Tibial artery (tissue), 4 donors: ENCODE results near the gene LMLN.
"Not testable (repeated sequence)": the region's sequence is repeated elsewhere in the genome, so short reads cannot be mapped to it uniquely, and the experiment has no call there.

Source experiments
- DNase-seq, 2 donors: peaks; one replicate each; pipeline ENCODE4 v3.0.0-alpha.2; 2019
- H3K27ac ChIP-seq, 2 donors: fragments of 200-600 bp; sonication (generic) in 1 of 2; 1 replicate in 1 of 2; 2 replicates in 1 of 2; pipeline ENCODE4 v1.5.1; 2018 to 2019; ENCODE audit warnings: mild to moderate bottlenecking in 1 of 2
- H3K27me3 ChIP-seq, 2 donors: fragments of 200-600 bp; sonication (generic) in 1 of 2; one replicate each; pipeline versions ENCODE4 v1.5.1 to v1.6.0; 2016 to 2019
- H3K36me3 ChIP-seq, 3 donors: fragments of 200-600 bp; sonication (generic) in 2 of 3; one replicate each; pipeline ENCODE4 v1.5.1; 2016 to 2019; ENCODE audit warnings: mild to moderate bottlenecking in 2 of 3
- H3K4me1 ChIP-seq, 4 donors: fragments of 200-600 bp; sonication (generic) in 2 of 4; 1 replicate in 3 of 4; 2 replicates in 1 of 4; pipeline ENCODE4 v1.5.1; 2016 to 2019
- H3K4me3 ChIP-seq, 2 donors: fragments of 200-600 bp; sonication (generic) in 1 of 2; 1 replicate in 1 of 2; 2 replicates in 1 of 2; pipeline ENCODE4 v1.5.1; 2018 to 2019; ENCODE audit warnings: mild to moderate bottlenecking in 2 of 2
- H3K9me3 ChIP-seq, 3 donors: fragments of 200-600 bp; sonication (generic) in 1 of 3; one replicate each; pipeline ENCODE4 v1.5.1; 2016 to 2019
- intact Hi-C: fragments of 100-400 bp; cut with DNase I; formaldehyde crosslinking; loops from one replicate; pipeline ENCODE4 v1.15.0; 2023; ENCODE audit warnings: low total_unique reads
- TF ChIP-seq, protein P1 (sequence below), 2 experiments: fragments of 200-600 bp in 1 of 2; fragments of 450-650 bp in 1 of 2; IDR thresholded peaks; one replicate each; pipeline ENCODE4 v1.5.1; 2017 to 2019; ENCODE audit warnings: antibody characterized with exemption in 2 of 2, mild to moderate bottlenecking in 1 of 2, moderate library complexity in 1 of 2

The LMLN gene

GRCh38 chr3:198079771-198080520 is 119.9 kb downstream of the LMLN start:
- TF ChIP-seq, protein P1, sequence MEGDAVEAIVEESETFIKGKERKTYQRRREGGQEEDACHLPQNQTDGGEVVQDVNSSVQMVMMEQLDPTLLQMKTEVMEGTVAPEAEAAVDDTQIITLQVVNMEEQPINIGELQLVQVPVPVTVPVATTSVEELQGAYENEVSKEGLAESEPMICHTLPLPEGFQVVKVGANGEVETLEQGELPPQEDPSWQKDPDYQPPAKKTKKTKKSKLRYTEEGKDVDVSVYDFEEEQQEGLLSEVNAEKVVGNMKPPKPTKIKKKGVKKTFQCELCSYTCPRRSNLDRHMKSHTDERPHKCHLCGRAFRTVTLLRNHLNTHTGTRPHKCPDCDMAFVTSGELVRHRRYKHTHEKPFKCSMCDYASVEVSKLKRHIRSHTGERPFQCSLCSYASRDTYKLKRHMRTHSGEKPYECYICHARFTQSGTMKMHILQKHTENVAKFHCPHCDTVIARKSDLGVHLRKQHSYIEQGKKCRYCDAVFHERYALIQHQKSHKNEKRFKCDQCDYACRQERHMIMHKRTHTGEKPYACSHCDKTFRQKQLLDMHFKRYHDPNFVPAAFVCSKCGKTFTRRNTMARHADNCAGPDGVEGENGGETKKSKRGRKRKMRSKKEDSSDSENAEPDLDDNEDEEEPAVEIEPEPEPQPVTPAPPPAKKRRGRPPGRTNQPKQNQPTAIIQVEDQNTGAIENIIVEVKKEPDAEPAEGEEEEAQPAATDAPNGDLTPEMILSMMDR (IDR thresholded peaks at IDR 0.05), result no peak
- no peak overlapping the region for H3K27ac ChIP-seq
- intact Hi-C loops, result no loop called here

GRCh38 chr3:198080521-198081384 is 120.7 kb downstream of the LMLN start:
- TF ChIP-seq, protein P1 (IDR thresholded peaks at IDR 0.05), result peak; percentile 59 to 61
- Histone ChIP-seq H3K27me3 (peaks cover 4 to 55% of the 10 kb centered on the region in 2 donors), H3K27ac (no peak overlapping the region), H3K4me3 (peak overlapping the region; percentile 37 to 47), H3K36me3 (no peaks in the 10 kb centered on the region), H3K9me3 (peaks cover 0 to 11% (median 9%) of the 10 kb centered on the region in 3 donors), H3K4me1 (peaks cover 5 to 17% (median 15%) of the 10 kb centered on the region in 4 donors)
- intact Hi-C loops, result no loop called here
- peak; percentile 37 to 69 for DNase-seq

More at GRCh38 chr3:198079771-198080520, 119.9 kb downstream of the LMLN start:
- peaks cover 4 to 60% of the 10 kb centered on the region in 2 donors for H3K27me3 ChIP-seq
- H3K4me3 ChIP-seq, result peak overlapping the region; percentile 37 to 47
- H3K36me3 ChIP-seq, result no peaks in the 10 kb centered on the region
- DNase-seq, result peak in 1 of 2 donors; percentile 19
- peaks cover 0 to 11% (median 9%) of the 10 kb centered on the region in 3 donors for H3K9me3 ChIP-seq
- peaks cover 5 to 17% (median 15%) of the 10 kb centered on the region in 4 donors for H3K4me1 ChIP-seq

GRCh38 chr3:198081421-198081844 is 121.4 kb downstream of the LMLN start:
- Histone ChIP-seq H3K27me3 (peaks cover 4 to 58% of the 10 kb centered on the region in 2 donors), H3K4me1 (peaks cover 5 to 17% (median 15%) of the 10 kb centered on the region in 4 donors), H3K9me3 (peaks cover 0 to 11% (median 9%) of the 10 kb centered on the region in 3 donors), H3K27ac (no peak overlapping the region), H3K36me3 (no peaks in the 10 kb centered on the region), H3K4me3 (peak overlapping the region in 1 of 2 donors; percentile 47)
- intact Hi-C loops, result no loop called here
- no peak for DNase-seq
- TF ChIP-seq, protein P1 (IDR thresholded peaks at IDR 0.05), result no peak

- H3K9me3 ChIP-seq, result peaks cover 0 to 11% (median 9%) of the 10 kb centered on the region in 3 donors
- peaks cover 4 to 56% of the 10 kb centered on the region in 2 donors for H3K27me3 ChIP-seq
- H3K27ac ChIP-seq, H3K4me3 ChIP-seq, intact Hi-C loops, DNase-seq, H3K36me3 ChIP-seq: not testable (repeated sequence)
- H3K4me1 ChIP-seq, result peaks cover 5 to 17% (median 15%) of the 10 kb centered on the region in 4 donors
Observed at GRCh38 chr3:198082226-198082625, 122.2 kb downstream of the LMLN start.

DNA sequence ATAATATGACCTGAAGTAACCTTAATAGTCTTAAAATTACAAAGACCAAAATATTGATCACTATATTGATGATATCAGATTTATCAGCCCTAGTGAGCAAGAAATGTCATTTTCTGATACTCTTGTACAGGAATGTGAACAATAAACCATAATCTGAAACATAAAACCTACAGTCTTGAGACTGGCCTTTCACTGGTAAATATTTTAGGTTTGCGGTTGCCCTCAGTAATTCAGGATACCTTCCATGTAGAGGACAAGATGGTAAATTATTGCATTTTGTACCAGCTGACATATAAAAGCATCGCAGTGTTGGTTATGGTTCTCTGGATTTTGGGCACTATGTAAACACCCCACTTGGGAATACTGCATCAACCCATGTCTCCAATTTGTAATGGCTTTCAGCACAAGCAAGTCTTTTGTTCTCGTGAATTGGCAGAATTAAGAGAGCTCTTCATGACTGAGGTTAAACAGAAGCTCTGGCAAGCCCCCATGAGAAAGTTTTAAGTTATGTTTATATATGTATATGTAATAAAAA is 128.5 kb downstream of the LMLN start:
- no peaks in the 10 kb centered on the region for H3K4me1 ChIP-seq
- H3K4me3 ChIP-seq, result no peak overlapping the region
- H3K27ac ChIP-seq, result no peak overlapping the region
- no peaks in the 10 kb centered on the region for H3K36me3 ChIP-seq
- peaks cover 0 to 28% of the 10 kb centered on the region in 2 donors for H3K27me3 ChIP-seq
- DNase-seq, result no peak
- intact Hi-C loops, result no loop called here
- no peaks in the 10 kb centered on the region for H3K9me3 ChIP-seq
- TF ChIP-seq, protein P1 (IDR thresholded peaks at IDR 0.05), result no peak
